ENCODE results near the gene NDC1.
A peak's percentile ranks its signal among the peaks of the same experiment; 100 is the strongest.
"Not testable (repeated sequence)": the region's sequence is repeated elsewhere in the genome, so short reads cannot be mapped to it uniquely, and the experiment has no call there.

Gene NDC1

GRCh38 chr1:53763911-53764310 lies 74.2 kb downstream of the NDC1 start:
- ChIA-PET POLR2A (ENCODE audit: low non-redundant PET) (no interaction called here), CTCF (no interaction called here)
- TF ChIP-seq, protein P1, sequence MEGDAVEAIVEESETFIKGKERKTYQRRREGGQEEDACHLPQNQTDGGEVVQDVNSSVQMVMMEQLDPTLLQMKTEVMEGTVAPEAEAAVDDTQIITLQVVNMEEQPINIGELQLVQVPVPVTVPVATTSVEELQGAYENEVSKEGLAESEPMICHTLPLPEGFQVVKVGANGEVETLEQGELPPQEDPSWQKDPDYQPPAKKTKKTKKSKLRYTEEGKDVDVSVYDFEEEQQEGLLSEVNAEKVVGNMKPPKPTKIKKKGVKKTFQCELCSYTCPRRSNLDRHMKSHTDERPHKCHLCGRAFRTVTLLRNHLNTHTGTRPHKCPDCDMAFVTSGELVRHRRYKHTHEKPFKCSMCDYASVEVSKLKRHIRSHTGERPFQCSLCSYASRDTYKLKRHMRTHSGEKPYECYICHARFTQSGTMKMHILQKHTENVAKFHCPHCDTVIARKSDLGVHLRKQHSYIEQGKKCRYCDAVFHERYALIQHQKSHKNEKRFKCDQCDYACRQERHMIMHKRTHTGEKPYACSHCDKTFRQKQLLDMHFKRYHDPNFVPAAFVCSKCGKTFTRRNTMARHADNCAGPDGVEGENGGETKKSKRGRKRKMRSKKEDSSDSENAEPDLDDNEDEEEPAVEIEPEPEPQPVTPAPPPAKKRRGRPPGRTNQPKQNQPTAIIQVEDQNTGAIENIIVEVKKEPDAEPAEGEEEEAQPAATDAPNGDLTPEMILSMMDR (conservative IDR thresholded peaks at IDR 0.05; ENCODE audit: low read depth): no peak
- DNase-seq (ENCODE audit: low spot score): no peak
- H3K27ac ChIP-seq: no peak overlapping the region

GRCh38 chr1:53763461-53763860 lies 74.6 kb downstream of the NDC1 start:
- CTCF ChIA-PET: no interaction called here
- TF ChIP-seq, protein P1 (conservative IDR thresholded peaks at IDR 0.05; ENCODE audit: low read depth): no peak
- no peak overlapping the region for H3K27ac ChIP-seq
- DNase-seq (ENCODE audit: low spot score): no peak
- POLR2A ChIA-PET (ENCODE audit: low non-redundant PET): no interaction called here

DNA sequence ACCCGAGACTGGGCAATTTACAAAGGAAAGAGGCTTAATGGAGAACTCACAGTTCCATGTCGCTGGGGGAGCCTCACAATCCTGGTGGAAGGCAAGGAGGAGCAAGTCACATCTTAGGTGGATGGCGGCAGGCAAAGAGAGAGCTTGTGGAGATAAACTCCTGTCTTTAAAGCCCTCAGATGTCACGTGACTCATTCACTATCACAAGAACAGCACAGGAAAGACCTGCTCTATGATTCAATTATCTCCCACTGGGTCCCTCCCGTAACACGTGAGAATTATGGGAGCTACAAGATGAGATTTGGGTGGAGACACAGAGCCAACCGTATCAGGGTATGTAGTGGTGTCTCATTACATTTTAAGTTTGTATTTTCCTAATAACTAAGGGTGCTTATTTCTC lies 77.6 kb downstream of the NDC1 start:
- CTCF ChIA-PET: interaction anchor here (0.6 kb wide), 1 partner anchor 9 kb away, joined by 5 read pairs; no protein-coding TSS in a partner anchor
- DNase-seq (ENCODE audit: low spot score); POLR2A ChIA-PET (ENCODE audit: low non-redundant PET); H3K27ac ChIP-seq: not testable (repeated sequence)

GRCh38 chr1:53755874-53756273 lies 82.2 kb downstream of the NDC1 start:
- H3K27ac ChIP-seq: no peak overlapping the region
- no peak for DNase-seq (ENCODE audit: low spot score)
- POLR2A ChIA-PET (ENCODE audit: low non-redundant PET): no interaction called here
- CTCF ChIA-PET: interaction anchor here (0.5 kb wide), 1 partner anchor 281 kb away, joined by 3 read pairs; no protein-coding TSS in a partner anchor
- TF ChIP-seq, protein P1 (conservative IDR thresholded peaks at IDR 0.05; ENCODE audit: low read depth): no peak

- no peak overlapping the region for H3K27ac ChIP-seq
- POLR2A ChIA-PET (ENCODE audit: low non-redundant PET): no interaction called here
- no peak for DNase-seq (ENCODE audit: low spot score)
- CTCF ChIA-PET: interaction anchor here (0.6 kb wide), 2 partner anchors 14 to 941 kb away, joined by 3 to 4 read pairs; no protein-coding TSS in a partner anchor
- TF ChIP-seq, protein P1 (conservative IDR thresholded peaks at IDR 0.05; ENCODE audit: low read depth): peak; percentile 45
Measured at GRCh38 chr1:53754484-53755312, 83.4 kb downstream of the NDC1 start.

DNA sequence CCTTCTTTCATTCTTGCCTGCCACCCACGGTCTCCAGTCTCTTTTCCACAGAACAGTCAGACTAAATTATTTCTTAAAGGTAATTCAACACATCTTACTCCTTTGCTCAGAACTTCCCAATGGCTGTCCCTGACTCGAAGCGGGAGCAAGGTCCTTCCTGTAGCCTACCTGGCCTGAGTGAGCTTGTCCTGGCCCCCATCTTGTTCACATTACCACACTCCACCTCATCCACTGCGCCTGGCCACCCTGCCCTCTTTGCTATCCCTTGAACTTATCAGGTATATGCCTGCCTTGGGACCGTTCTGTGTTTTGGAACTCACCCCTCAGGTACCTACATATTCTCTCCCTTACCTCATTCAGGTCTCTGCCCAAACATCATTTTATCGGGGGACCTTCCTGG lies 85.8 kb downstream of the NDC1 start:
- ChIA-PET CTCF (interaction anchor here (1.2 kb wide), 1 partner anchor 10 kb away, joined by 3 read pairs; no protein-coding TSS in a partner anchor), POLR2A (ENCODE audit: low non-redundant PET) (no interaction called here)
- TF ChIP-seq, protein P1 (conservative IDR thresholded peaks at IDR 0.05; ENCODE audit: low read depth): no peak
- H3K27ac ChIP-seq: no peak overlapping the region
- no peak for DNase-seq (ENCODE audit: low spot score)

DNA sequence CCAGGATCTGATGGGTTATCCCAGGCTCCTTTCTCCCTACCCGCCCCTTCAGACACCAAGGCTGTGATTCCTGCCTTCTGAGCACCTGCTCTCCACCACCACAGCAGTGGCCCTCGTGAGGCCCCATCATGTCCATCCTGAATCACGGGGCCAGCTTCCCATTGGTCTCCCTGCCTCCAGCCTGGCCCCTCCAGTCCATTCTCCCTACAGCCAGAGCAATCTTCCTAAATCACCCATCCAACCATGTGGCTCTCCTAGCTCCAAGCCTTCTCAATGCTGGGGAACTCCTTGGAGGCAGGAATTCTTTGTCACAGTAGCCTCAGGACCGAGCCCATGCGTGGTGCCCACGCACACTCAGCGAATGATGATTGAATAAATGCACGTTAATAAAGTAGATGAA lies 90.3 kb downstream of the NDC1 start:
- CTCF ChIA-PET: no interaction called here
- H3K27ac ChIP-seq: no peak overlapping the region
- POLR2A ChIA-PET (ENCODE audit: low non-redundant PET): no interaction called here
- no peak for DNase-seq (ENCODE audit: low spot score)
- TF ChIP-seq, protein P1 (conservative IDR thresholded peaks at IDR 0.05; ENCODE audit: low read depth): no peak

Data from RWPE1 (cell line).